Measurements from ENCODE around the gene KIF25. TPM values are rescaled to one million over a fixed set of nuclear protein-coding genes. Genes with fewer than 3 reads are reported as not detected.

The KIF25 gene
- total and polyA plus RNA-seq, 11 donors = 0.11 to 0.29 (median 0.16) TPM; not detected in 5

DNA sequence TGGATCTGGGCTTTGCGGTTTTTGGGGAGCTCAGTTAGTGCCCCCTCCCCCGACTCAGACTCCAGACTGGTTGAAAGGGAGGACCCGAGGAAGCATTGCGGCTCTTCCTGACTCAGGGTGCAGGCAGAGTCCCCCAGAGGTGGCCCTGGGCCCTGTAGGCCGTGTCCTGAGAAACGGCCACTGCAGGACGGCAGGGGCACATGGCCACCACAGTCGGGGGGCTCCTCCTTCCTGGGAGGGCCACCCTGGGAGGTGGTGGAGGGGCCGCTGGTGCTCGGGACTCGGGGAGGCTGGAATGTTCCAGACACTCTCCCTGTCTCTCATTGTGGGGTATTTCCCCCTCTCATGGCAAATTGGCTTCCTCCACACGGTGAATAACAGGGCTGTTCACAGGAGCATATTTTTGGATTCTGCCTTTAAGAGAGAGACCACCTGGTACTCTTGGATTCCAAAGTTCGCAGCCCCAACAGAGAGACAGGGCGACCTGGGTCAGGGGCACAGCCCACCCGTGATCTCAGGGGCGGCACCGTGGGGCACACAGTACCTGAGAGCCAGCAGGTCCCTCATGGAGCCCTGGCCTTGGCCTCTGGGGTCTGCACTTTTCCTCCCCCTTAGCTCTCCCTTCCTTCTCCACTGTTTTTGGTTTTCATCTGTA is 45.8 kb downstream of the KIF25 start:
- intact Hi-C loops (cut with DNase I) = loop anchor here in 1 of 10 donors (10.0 kb wide), 1 partner anchor 109 kb away; no protein-coding TSS in a partner anchor
- H3K4me3 ChIP-seq = no peak overlapping the region

DNA sequence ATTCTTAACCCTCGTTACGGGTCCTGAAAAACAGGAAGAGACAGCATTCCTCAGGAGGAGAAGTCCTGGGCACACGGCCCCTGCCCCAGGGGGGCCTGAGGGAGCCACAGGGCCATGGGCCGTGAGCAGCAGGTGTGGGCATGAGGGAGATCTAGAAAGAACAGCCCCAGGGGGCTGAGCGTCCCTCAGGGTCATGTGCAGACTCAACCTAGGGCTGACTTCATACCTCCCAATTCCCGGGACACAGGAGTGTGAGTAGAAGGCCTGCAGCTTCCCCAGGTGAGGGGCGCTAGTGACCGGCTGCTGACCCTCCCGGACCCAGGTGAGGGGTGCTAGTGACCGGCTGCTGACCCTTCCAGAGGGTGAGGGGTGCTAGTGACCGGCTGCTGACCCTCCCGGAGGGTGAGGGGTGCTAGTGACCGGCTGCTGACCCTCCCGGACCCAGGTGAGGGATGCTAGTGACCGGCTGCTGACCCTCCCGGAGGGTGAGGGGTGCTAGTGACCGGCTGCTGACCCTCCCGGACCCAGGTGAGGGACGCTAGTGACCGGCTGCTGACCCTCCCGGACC is 46.5 kb downstream of the KIF25 start:
- no peak for ATAC-seq
- no peak overlapping the region for H3K27ac ChIP-seq

More for the DNA sequence above, 45.8 kb downstream of the KIF25 start:
- Histone ChIP-seq H3K27me3 (no peaks in the 10 kb centered on the region), H3K27ac (no peak overlapping the region), H3K9me3 (peaks cover 0 to 29% (median 20%) of the 10 kb centered on the region in 12 donors), H3K36me3 (no peaks in the 10 kb centered on the region), H3K4me1 (peaks cover 6 to 19% (median 13%) of the 10 kb centered on the region in 12 donors)
- no peak for DNase-seq
- no peak for TF ChIP-seq POLR2A (IDR thresholded peaks at IDR 0.05)
- TF ChIP-seq, protein P1, sequence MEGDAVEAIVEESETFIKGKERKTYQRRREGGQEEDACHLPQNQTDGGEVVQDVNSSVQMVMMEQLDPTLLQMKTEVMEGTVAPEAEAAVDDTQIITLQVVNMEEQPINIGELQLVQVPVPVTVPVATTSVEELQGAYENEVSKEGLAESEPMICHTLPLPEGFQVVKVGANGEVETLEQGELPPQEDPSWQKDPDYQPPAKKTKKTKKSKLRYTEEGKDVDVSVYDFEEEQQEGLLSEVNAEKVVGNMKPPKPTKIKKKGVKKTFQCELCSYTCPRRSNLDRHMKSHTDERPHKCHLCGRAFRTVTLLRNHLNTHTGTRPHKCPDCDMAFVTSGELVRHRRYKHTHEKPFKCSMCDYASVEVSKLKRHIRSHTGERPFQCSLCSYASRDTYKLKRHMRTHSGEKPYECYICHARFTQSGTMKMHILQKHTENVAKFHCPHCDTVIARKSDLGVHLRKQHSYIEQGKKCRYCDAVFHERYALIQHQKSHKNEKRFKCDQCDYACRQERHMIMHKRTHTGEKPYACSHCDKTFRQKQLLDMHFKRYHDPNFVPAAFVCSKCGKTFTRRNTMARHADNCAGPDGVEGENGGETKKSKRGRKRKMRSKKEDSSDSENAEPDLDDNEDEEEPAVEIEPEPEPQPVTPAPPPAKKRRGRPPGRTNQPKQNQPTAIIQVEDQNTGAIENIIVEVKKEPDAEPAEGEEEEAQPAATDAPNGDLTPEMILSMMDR (IDR thresholded peaks at IDR 0.05) = no peak
- 89 to 95% (median 91%) methylated on average over 16 to 17 of the region's 17 CpGs for WGBS, 4 donors
- ATAC-seq = no peak

DNA sequence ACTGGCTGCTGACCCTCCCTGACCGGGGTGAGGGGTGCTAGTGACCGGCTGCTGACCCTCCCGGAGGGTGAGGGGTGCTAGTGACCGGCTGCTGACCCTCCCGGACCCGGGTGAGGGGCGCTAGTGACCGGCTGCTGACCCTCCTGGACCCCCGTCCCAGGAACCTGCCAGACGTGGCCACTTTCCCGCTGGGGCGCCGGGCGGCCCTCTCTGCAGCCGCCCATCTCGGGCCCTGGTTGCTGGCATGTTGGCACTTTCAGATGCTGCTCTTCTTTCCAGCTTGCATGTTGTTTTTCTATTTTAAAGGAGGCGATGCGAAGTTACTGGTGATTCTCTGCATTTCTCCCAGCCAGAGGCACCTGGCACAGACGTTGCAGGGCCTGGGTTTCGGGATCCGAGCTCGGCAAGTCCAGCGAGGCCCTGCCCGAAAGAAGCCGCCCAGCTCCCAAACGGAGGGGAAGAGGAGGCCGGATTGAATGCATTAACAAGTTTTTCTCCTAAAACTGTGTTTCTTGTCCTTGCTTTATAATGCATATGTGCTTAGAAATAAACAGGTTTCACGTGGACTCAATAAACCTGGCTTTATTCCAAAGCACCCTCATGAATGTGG is 47.2 kb downstream of the KIF25 start:
- ATAC-seq = no peak
- Histone ChIP-seq H3K36me3 (no peaks in the 10 kb centered on the region), H3K9me3 (peaks cover 0 to 18% (median 12%) of the 10 kb centered on the region in 12 donors), H3K27me3 (no peaks in the 10 kb centered on the region), H3K4me1 (peaks cover 6 to 19% (median 13%) of the 10 kb centered on the region in 12 donors), H3K27ac (no peak overlapping the region), H3K4me3 (no peak overlapping the region)
- 93 to 96% (median 95%) methylated on average over 21 to 28 of the region's 28 CpGs for WGBS, 4 donors
- DNase-seq = no peak
- TF ChIP-seq, protein P1 (IDR thresholded peaks at IDR 0.05) = no peak
- no peak for TF ChIP-seq POLR2A (IDR thresholded peaks at IDR 0.05)
- intact Hi-C loops (cut with DNase I) = loop anchor here in 2 of 10 donors (5.0 to 10.0 kb wide), 2 partner anchors 110 to 112 kb away; no protein-coding TSS in a partner anchor

More for the DNA sequence above, 46.5 kb downstream of the KIF25 start:
- H3K4me3 ChIP-seq = no peak overlapping the region
- 86 to 93% (median 91%) methylated on average over 9 to 21 of the region's 21 CpGs for WGBS, 4 donors
- TF ChIP-seq POLR2A (IDR thresholded peaks at IDR 0.05) = no peak
- TF ChIP-seq, protein P1 (IDR thresholded peaks at IDR 0.05) = no peak
- no peaks in the 10 kb centered on the region for H3K27me3 ChIP-seq
- no peaks in the 10 kb centered on the region for H3K36me3 ChIP-seq
- peaks cover 0 to 25% (median 19%) of the 10 kb centered on the region in 12 donors for H3K9me3 ChIP-seq
- peaks cover 6 to 19% (median 13%) of the 10 kb centered on the region in 12 donors for H3K4me1 ChIP-seq
- intact Hi-C loops (cut with DNase I) = loop anchor here in 1 of 10 donors (10.0 kb wide), 1 partner anchor 109 kb away; no protein-coding TSS in a partner anchor
- DNase-seq = no peak

Data from heart left ventricle (tissue), 16 donors.